ENCODE measurements around the gene FOXO1.
A peak's percentile ranks its signal among the peaks of the same experiment; 100 is the strongest.

Gene FOXO1

GRCh38 chr13:40613914-40614313 is 52.5 kb downstream of the FOXO1 start:
- H3K27me3 ChIP-seq (ENCODE audit: control insufficient read depth in 1 of 2, insufficient read depth in 2 of 2, low read length in 2 of 2): no peaks in the 10 kb centered on the region
- H3K9me3 ChIP-seq (ENCODE audit: low read length): no peaks in the 10 kb centered on the region
- peak overlapping the region; percentile 27 for H3K27ac ChIP-seq (ENCODE audit: low read depth, low read length)
- peak overlapping the region in 1 of 2 donors; percentile 39 for H3K4me3 ChIP-seq (ENCODE audit: low read depth in 1 of 2, low read length in 2 of 2)
- no peaks in the 10 kb centered on the region for H3K36me3 ChIP-seq (ENCODE audit: insufficient read depth, low read length)
- H3K4me1 ChIP-seq (ENCODE audit: insufficient read depth, low read length): peaks cover 63% of the 10 kb centered on the region
- no peak overlapping the region for H3K9ac ChIP-seq (ENCODE audit: low read length)

DNA sequence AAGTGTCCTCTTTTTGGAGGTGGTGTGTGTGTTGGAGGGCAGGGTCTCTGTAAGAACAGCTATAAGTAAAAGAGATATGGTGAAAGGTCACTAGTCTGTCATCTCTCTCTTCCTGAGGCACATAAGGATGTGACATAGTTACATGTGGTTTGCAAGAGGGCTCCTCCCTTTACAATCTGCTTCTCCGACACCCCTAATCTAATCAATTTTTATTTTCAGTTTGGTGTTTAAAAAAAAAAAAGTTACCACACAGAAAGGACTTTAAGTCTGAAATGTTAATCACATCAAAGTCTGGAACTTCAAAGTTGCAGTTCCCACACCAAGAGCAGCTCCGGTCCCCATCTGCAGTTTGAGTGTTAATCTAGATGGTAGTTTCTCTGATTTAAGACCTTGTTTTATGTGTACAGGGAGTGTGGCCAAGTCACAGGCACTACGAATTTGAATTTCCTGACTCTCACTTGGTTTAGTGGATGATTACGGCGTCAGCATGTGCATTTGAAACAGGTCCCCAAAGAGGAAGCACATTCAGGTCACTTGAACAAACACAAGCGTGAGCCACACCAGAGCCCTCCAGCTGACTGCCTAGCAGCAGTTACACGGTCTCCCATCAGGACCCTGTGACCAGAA is 53.1 kb downstream of the FOXO1 start:
- Histone ChIP-seq H3K27ac (ENCODE audit: low read depth, low read length) (peak overlapping the region; percentile 27), H3K36me3 (ENCODE audit: insufficient read depth, low read length) (no peaks in the 10 kb centered on the region), H3K4me3 (ENCODE audit: low read depth in 1 of 2, low read length in 2 of 2) (peak overlapping the region in 1 of 2 donors; percentile 39), H3K9me3 (ENCODE audit: low read length) (no peaks in the 10 kb centered on the region), H3K27me3 (ENCODE audit: control insufficient read depth in 1 of 2, insufficient read depth in 2 of 2, low read length in 2 of 2) (no peaks in the 10 kb centered on the region), H3K4me1 (ENCODE audit: insufficient read depth, low read length) (peaks cover 59% of the 10 kb centered on the region), H3K9ac (ENCODE audit: low read length) (no peak overlapping the region)

- Histone ChIP-seq H3K27ac (ENCODE audit: low read depth, low read length) (no peak overlapping the region), H3K4me3 (ENCODE audit: low read depth in 1 of 2, low read length in 2 of 2) (no peak overlapping the region), H3K36me3 (ENCODE audit: insufficient read depth, low read length) (no peaks in the 10 kb centered on the region), H3K9me3 (ENCODE audit: low read length) (no peaks in the 10 kb centered on the region), H3K9ac (ENCODE audit: low read length) (no peak overlapping the region), H3K27me3 (ENCODE audit: control insufficient read depth in 1 of 2, insufficient read depth in 2 of 2, low read length in 2 of 2) (no peaks in the 10 kb centered on the region), H3K4me1 (ENCODE audit: insufficient read depth, low read length) (peaks cover 56% of the 10 kb centered on the region)
Observed at GRCh38 chr13:40612041-40612440, 54.4 kb downstream of the FOXO1 start.

DNA sequence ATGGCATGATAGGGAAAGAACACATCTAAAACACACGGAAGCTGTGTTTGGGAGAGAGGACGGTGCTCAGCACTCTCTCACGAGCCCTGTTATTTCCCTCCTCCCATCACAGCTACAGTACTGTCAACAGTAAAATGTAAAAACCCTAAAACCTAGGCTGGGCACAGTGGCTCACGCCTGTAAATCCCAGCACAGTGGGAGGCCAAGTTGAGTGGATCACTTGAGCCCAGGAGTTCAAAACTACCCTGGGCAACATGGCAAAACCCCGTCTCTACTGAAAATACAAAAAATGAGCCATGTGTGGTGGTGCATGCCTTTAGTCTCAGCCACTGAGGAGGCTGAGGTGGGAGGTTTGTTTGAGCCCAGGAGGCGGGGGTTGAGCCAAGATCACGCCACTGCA is 54.8 kb downstream of the FOXO1 start:
- Histone ChIP-seq H3K27me3 (ENCODE audit: control insufficient read depth in 1 of 2, insufficient read depth in 2 of 2, low read length in 2 of 2) (no peaks in the 10 kb centered on the region), H3K4me1 (ENCODE audit: insufficient read depth, low read length) (peaks cover 54% of the 10 kb centered on the region), H3K36me3 (ENCODE audit: insufficient read depth, low read length) (no peaks in the 10 kb centered on the region), H3K9me3 (ENCODE audit: low read length) (no peaks in the 10 kb centered on the region), H3K4me3 (ENCODE audit: low read depth in 1 of 2, low read length in 2 of 2) (no peak overlapping the region), H3K9ac (ENCODE audit: low read length) (no peak overlapping the region), H3K27ac (ENCODE audit: low read depth, low read length) (no peak overlapping the region)

DNA sequence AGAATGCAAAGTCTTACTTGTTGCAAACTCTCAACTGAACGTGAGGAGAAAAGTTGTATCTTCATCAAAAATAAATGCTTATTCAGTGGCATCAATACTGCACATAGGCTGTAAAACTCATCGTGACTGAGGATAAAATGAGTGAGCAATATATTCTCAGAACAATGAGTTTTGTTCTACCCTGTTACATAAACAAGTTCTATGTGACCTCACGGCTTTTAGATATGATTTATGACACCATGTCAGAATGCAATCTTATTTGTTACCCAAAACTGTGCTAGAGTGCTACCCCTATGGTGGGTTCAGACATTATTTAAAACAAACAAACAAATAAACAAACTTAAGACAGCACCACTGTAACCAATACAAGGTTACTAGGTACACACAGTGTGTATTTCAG is 55.4 kb downstream of the FOXO1 start:
- no peak overlapping the region for H3K27ac ChIP-seq (ENCODE audit: low read depth, low read length)
- H3K9me3 ChIP-seq (ENCODE audit: low read length): no peaks in the 10 kb centered on the region
- H3K4me3 ChIP-seq (ENCODE audit: low read depth in 1 of 2, low read length in 2 of 2): no peak overlapping the region
- H3K4me1 ChIP-seq (ENCODE audit: insufficient read depth, low read length): peaks cover 48% of the 10 kb centered on the region
- H3K9ac ChIP-seq (ENCODE audit: low read length): no peak overlapping the region
- H3K27me3 ChIP-seq (ENCODE audit: control insufficient read depth in 1 of 2, insufficient read depth in 2 of 2, low read length in 2 of 2): no peaks in the 10 kb centered on the region
- no peaks in the 10 kb centered on the region for H3K36me3 ChIP-seq (ENCODE audit: insufficient read depth, low read length)

DNA sequence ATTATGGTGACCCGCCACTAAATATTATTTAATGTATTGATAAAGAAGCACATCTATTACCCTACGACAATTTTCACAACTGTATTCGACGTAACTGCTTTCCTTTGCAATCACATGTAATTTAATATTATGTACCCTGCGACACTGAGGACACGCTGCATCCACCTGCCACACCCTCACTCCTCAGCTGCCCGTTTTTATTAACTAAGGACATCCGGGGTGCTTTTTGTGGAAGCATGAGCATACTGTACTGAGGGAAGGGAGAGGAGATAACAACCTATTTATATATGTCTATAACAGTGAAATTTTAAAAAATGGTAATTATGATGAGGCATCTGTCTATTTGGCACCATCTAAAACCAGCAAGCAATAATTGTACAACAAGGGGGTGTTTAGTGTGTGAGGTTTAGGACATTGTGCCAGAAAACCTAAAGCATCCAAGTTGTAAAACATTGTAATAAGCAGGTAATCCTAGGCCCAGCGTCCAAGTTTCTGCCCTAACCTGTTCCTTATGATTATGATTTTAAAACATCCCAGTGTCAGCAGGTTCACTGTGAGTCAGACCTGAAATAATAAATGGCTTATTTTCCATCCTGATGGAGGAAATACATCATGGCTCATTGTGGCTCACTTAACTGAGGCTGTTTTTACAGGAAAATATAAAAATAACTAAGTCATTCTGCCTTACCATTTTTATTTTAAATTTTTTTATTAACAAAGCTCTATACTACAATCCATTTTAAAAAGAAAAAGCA is 56.3 kb downstream of the FOXO1 start:
- Histone ChIP-seq H3K4me1 (ENCODE audit: insufficient read depth, low read length) (peaks cover 41% of the 10 kb centered on the region), H3K27me3 (ENCODE audit: control insufficient read depth in 1 of 2, insufficient read depth in 2 of 2, low read length in 2 of 2) (no peaks in the 10 kb centered on the region), H3K4me3 (ENCODE audit: low read depth in 1 of 2, low read length in 2 of 2) (no peak overlapping the region), H3K9ac (ENCODE audit: low read length) (no peak overlapping the region), H3K36me3 (ENCODE audit: insufficient read depth, low read length) (no peaks in the 10 kb centered on the region), H3K27ac (ENCODE audit: low read depth, low read length) (no peak overlapping the region), H3K9me3 (ENCODE audit: low read length) (no peaks in the 10 kb centered on the region)

GRCh38 chr13:40608308-40608707 is 58.1 kb downstream of the FOXO1 start:
- Histone ChIP-seq H3K4me1 (ENCODE audit: insufficient read depth, low read length) (peaks cover 23% of the 10 kb centered on the region), H3K4me3 (ENCODE audit: low read depth in 1 of 2, low read length in 2 of 2) (no peak overlapping the region), H3K36me3 (ENCODE audit: insufficient read depth, low read length) (no peaks in the 10 kb centered on the region), H3K27me3 (ENCODE audit: control insufficient read depth in 1 of 2, insufficient read depth in 2 of 2, low read length in 2 of 2) (no peaks in the 10 kb centered on the region), H3K9me3 (ENCODE audit: low read length) (no peaks in the 10 kb centered on the region), H3K27ac (ENCODE audit: low read depth, low read length) (no peak overlapping the region), H3K9ac (ENCODE audit: low read length) (no peak overlapping the region)

- Histone ChIP-seq H3K27me3 (ENCODE audit: control insufficient read depth in 1 of 2, insufficient read depth in 2 of 2, low read length in 2 of 2) (no peaks in the 10 kb centered on the region), H3K4me1 (ENCODE audit: insufficient read depth, low read length) (peaks cover 10% of the 10 kb centered on the region), H3K9ac (ENCODE audit: low read length) (no peak overlapping the region), H3K4me3 (ENCODE audit: low read depth in 1 of 2, low read length in 2 of 2) (no peak overlapping the region), H3K36me3 (ENCODE audit: insufficient read depth, low read length) (no peaks in the 10 kb centered on the region), H3K27ac (ENCODE audit: low read depth, low read length) (no peak overlapping the region), H3K9me3 (ENCODE audit: low read length) (no peaks in the 10 kb centered on the region)
Observed at GRCh38 chr13:40605573-40605972, 60.9 kb downstream of the FOXO1 start.

DNA sequence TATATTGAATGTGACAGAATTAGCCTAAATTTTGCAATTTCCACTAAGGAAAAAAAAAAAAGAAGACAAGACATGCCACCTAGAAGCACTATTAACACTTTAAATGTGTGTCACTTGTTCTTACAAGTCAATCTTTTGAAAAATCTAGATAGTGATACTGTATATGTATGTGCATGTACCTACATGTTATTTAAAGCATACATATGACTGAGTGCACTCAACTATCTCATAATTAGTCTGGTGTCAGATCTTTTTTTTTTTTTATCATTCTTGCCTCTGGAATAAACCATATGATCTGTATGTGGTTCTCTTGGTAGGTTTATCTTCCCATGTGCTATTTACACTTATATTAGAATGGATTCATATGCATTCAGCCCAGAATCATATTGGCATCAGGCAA is 62.3 kb downstream of the FOXO1 start:
- Histone ChIP-seq H3K4me3 (ENCODE audit: low read depth in 1 of 2, low read length in 2 of 2) (no peak overlapping the region), H3K27me3 (ENCODE audit: control insufficient read depth in 1 of 2, insufficient read depth in 2 of 2, low read length in 2 of 2) (no peaks in the 10 kb centered on the region), H3K9ac (ENCODE audit: low read length) (no peak overlapping the region), H3K9me3 (ENCODE audit: low read length) (no peaks in the 10 kb centered on the region), H3K27ac (ENCODE audit: low read depth, low read length) (no peak overlapping the region), H3K4me1 (ENCODE audit: insufficient read depth, low read length) (peaks cover 24% of the 10 kb centered on the region), H3K36me3 (ENCODE audit: insufficient read depth, low read length) (no peaks in the 10 kb centered on the region)

- H3K4me1 ChIP-seq (ENCODE audit: insufficient read depth, low read length): peaks cover 63% of the 10 kb centered on the region
- H3K27ac ChIP-seq (ENCODE audit: low read depth, low read length): no peak overlapping the region
- no peaks in the 10 kb centered on the region for H3K27me3 ChIP-seq (ENCODE audit: control insufficient read depth in 1 of 2, insufficient read depth in 2 of 2, low read length in 2 of 2)
- H3K9me3 ChIP-seq (ENCODE audit: low read length): no peaks in the 10 kb centered on the region
- no peak overlapping the region for H3K4me3 ChIP-seq (ENCODE audit: low read depth in 1 of 2, low read length in 2 of 2)
- no peak overlapping the region for H3K9ac ChIP-seq (ENCODE audit: low read length)
- no peaks in the 10 kb centered on the region for H3K36me3 ChIP-seq (ENCODE audit: insufficient read depth, low read length)
Observed at GRCh38 chr13:40600149-40600751, 66.2 kb downstream of the FOXO1 start.

GRCh38 chr13:40599747-40600146 is 66.7 kb downstream of the FOXO1 start:
- peaks cover 66% of the 10 kb centered on the region for H3K4me1 ChIP-seq (ENCODE audit: insufficient read depth, low read length)
- H3K4me3 ChIP-seq (ENCODE audit: low read depth in 1 of 2, low read length in 2 of 2): no peak overlapping the region
- H3K36me3 ChIP-seq (ENCODE audit: insufficient read depth, low read length): no peaks in the 10 kb centered on the region
- no peak overlapping the region for H3K27ac ChIP-seq (ENCODE audit: low read depth, low read length)
- no peaks in the 10 kb centered on the region for H3K9me3 ChIP-seq (ENCODE audit: low read length)
- no peaks in the 10 kb centered on the region for H3K27me3 ChIP-seq (ENCODE audit: control insufficient read depth in 1 of 2, insufficient read depth in 2 of 2, low read length in 2 of 2)
- H3K9ac ChIP-seq (ENCODE audit: low read length): no peak overlapping the region
